WERI-Rb-1 (cell line): Measurements from ENCODE around the gene ANKLE1.

Experiments
- DNase-seq: peaks from one replicate; pipeline ENCODE4 v3.0.0-alpha.2; 2020
- H3K27ac ChIP-seq: fragments of 250-450 bp; sonication (Bioruptor Pico); 2 replicates; pipeline ENCODE4 v1.5.1; 2020; ENCODE audit warnings: mild to moderate bottlenecking, moderate library complexity
- H3K27me3 ChIP-seq: fragments of 250-450 bp; sonication (Bioruptor Pico); 2 replicates; pipeline ENCODE4 v1.5.1; 2021; ENCODE audit warnings: mild to moderate bottlenecking, low read depth, moderate library complexity; ENCODE audit not compliant: insufficient read depth, severe bottlenecking
- H3K36me3 ChIP-seq: fragments of 250-450 bp; sonication (Bioruptor Pico); 2 replicates; pipeline ENCODE4 v1.5.1; 2020; ENCODE audit warnings: mild to moderate bottlenecking, moderate library complexity
- H3K4me3 ChIP-seq: 2 replicates; pipeline ENCODE4 v1.5.1; 2011; ENCODE audit warnings: low read depth, mild to moderate bottlenecking, control low read depth, low read length
- H3K9me3 ChIP-seq: fragments of 250-450 bp; sonication (Bioruptor Pico); 2 replicates; pipeline ENCODE4 v1.5.1; 2021; ENCODE audit warnings: mild to moderate bottlenecking, moderate library complexity; ENCODE audit not compliant: severe bottlenecking
- TF ChIP-seq, protein P1 (sequence below): IDR thresholded peaks from 2 replicates; pipeline ENCODE4 v1.5.1; 2011; ENCODE audit warnings: low read depth, mild to moderate bottlenecking, control low read depth, inconsistent platforms, low read length

Gene ANKLE1

DNA sequence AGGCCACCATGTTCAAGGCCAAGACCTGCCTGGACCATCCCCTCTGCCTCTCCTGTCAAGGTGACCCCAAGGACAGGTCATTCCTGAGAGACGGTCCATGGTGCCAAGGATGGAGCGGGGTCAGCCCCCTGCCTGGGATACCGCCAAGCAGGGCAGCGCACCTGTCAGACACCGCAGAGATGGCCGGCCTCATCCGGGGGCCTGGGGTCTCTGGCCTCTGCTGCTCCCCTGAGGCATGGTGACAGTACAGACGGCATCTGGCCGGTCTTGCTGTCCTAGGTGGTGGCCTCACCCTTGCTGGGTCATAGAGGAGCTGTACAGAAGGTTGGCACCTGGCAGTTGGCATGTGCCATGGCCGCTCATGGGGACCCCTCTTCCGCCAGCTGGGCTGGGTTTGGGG, 38.7 kb downstream of the ANKLE1 start:
- no peaks in the 10 kb centered on the region for H3K9me3 ChIP-seq
- H3K27me3 ChIP-seq, result no peaks in the 10 kb centered on the region
- H3K27ac ChIP-seq, result no peak overlapping the region
- H3K36me3 ChIP-seq, result peaks cover 50% of the 10 kb centered on the region
- TF ChIP-seq, protein P1, sequence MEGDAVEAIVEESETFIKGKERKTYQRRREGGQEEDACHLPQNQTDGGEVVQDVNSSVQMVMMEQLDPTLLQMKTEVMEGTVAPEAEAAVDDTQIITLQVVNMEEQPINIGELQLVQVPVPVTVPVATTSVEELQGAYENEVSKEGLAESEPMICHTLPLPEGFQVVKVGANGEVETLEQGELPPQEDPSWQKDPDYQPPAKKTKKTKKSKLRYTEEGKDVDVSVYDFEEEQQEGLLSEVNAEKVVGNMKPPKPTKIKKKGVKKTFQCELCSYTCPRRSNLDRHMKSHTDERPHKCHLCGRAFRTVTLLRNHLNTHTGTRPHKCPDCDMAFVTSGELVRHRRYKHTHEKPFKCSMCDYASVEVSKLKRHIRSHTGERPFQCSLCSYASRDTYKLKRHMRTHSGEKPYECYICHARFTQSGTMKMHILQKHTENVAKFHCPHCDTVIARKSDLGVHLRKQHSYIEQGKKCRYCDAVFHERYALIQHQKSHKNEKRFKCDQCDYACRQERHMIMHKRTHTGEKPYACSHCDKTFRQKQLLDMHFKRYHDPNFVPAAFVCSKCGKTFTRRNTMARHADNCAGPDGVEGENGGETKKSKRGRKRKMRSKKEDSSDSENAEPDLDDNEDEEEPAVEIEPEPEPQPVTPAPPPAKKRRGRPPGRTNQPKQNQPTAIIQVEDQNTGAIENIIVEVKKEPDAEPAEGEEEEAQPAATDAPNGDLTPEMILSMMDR, result no peak
- DNase-seq, result no peak
- no peak overlapping the region for H3K4me3 ChIP-seq

GRCh38 chr19:17321655-17322489, 40.2 kb downstream of the ANKLE1 start:
- H3K9me3 ChIP-seq, result no peaks in the 10 kb centered on the region
- no peak overlapping the region for H3K27ac ChIP-seq
- H3K4me3 ChIP-seq, result no peak overlapping the region
- no peaks in the 10 kb centered on the region for H3K27me3 ChIP-seq
- TF ChIP-seq, protein P1, result no peak
- peaks cover 52% of the 10 kb centered on the region for H3K36me3 ChIP-seq
- DNase-seq, result no peak

DNA sequence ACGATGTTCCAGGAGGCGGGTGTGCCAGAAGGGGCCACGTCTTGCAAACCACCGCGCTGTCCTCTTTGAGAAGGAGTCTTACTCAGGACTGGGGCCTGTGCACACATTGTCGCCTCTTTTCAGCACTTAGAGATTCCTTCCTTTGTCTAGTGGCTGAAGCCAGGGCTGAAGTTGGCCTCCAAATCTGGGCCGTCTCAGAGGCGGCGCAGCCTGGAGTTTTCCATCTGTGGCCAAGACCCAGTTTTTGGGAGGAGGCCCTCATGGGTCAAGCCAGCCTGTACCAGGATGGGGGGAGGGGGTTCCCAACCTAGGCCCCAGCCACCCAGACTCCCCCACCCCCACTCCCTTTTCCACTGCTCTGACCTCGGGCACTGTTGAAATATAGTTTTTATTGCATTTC, 41.2 kb downstream of the ANKLE1 start:
- H3K27me3 ChIP-seq, result no peaks in the 10 kb centered on the region
- H3K27ac ChIP-seq, result no peak overlapping the region
- no peak overlapping the region for H3K4me3 ChIP-seq
- no peak for DNase-seq
- TF ChIP-seq, protein P1, result no peak
- no peaks in the 10 kb centered on the region for H3K9me3 ChIP-seq
- peaks cover 59% of the 10 kb centered on the region for H3K36me3 ChIP-seq

GRCh38 chr19:17323300-17323963, 41.7 kb downstream of the ANKLE1 start:
- no peak overlapping the region for H3K27ac ChIP-seq
- TF ChIP-seq, protein P1, result no peak
- H3K36me3 ChIP-seq, result peaks cover 55% of the 10 kb centered on the region
- no peak overlapping the region for H3K4me3 ChIP-seq
- DNase-seq, result no peak
- H3K27me3 ChIP-seq, result no peaks in the 10 kb centered on the region
- no peaks in the 10 kb centered on the region for H3K9me3 ChIP-seq

- TF ChIP-seq, protein P1, result no peak
- Histone ChIP-seq H3K36me3 (peaks cover 55% of the 10 kb centered on the region), H3K9me3 (no peaks in the 10 kb centered on the region), H3K27me3 (no peaks in the 10 kb centered on the region), H3K27ac (no peak overlapping the region), H3K4me3 (no peak overlapping the region)
- DNase-seq, result no peak
Measured at GRCh38 chr19:17323964-17324332, 42.2 kb downstream of the ANKLE1 start.
